Caco-2 (cell line): ENCODE results near the gene COLEC12. TPM values are rescaled to one million over a fixed set of nuclear protein-coding genes. Genes with fewer than 3 reads are reported as not detected.

Experiments
- BruUV-seq: library from RNA; stranded (reverse); fragments of 400-500 nt; replicated peaks from 2 replicates; lab custom pipeline; 2021; lab: Mats Ljungman, UMichigan
- CTCF ChIA-PET: fragments of 300-600 bp; sonication (Branson Sonifier 250); formaldehyde crosslinking; loops from one replicate; lab custom pipeline; 2022; ENCODE audit warnings: antibody characterized with exemption; lab: Charles Lee
- POLR2A ChIA-PET: fragments of 300-600 bp; sonication (Branson Sonifier 250); formaldehyde crosslinking; loops from one replicate; lab custom pipeline; 2022; ENCODE audit warnings: antibody characterized with exemption; lab: Charles Lee
- DNase-seq, 2 experiments: peaks; one replicate each; pipeline versions ENCODE4 v3.0.0 to v3.0.0-alpha.2; 2020 to 2022
- H3K27me3 ChIP-seq: replicated peaks from 2 replicates; pipeline ENCODE4 v1.6.0; 2011; ENCODE audit warnings: low read length; ENCODE audit not compliant: control insufficient read depth, insufficient read depth
- H3K36me3 ChIP-seq: 2 replicates; pipeline ENCODE4 v1.5.1; 2011; ENCODE audit warnings: low read length; ENCODE audit not compliant: control insufficient read depth, insufficient read depth
- H3K4me1 ChIP-seq: fragments of 250-450 bp; sonication (Bioruptor Pico); 2 replicates; pipeline ENCODE4 v1.5.1; 2020; ENCODE audit warnings: mild to moderate bottlenecking
- H3K4me3 ChIP-seq: 2 replicates; pipeline ENCODE4 v1.5.1; 2011; ENCODE audit warnings: low read depth, mild to moderate bottlenecking, control low read depth, low read length
- H3K9me3 ChIP-seq: fragments of 250-450 bp; sonication (Bioruptor Pico); 2 replicates; pipeline ENCODE4 v1.5.1; 2020; ENCODE audit warnings: mild to moderate bottlenecking, moderate library complexity
- H3K27ac Mint-ChIP-seq: one replicate; pipeline ENCODE4 v1.8.0; 2022; ENCODE audit warnings: mixed read lengths; ENCODE audit not compliant: unreplicated experiment
- H3K27me3 Mint-ChIP-seq: one replicate; pipeline ENCODE4 v1.8.0; 2022; ENCODE audit warnings: mixed read lengths; ENCODE audit not compliant: insufficient read depth, unreplicated experiment
- H3K36me3 Mint-ChIP-seq: one replicate; pipeline ENCODE4 v1.8.0; 2022; ENCODE audit warnings: mild to moderate bottlenecking, mixed read lengths; ENCODE audit not compliant: insufficient read depth, unreplicated experiment
- H3K4me1 Mint-ChIP-seq: one replicate; pipeline ENCODE4 v1.8.0; 2022; ENCODE audit warnings: low read depth, mixed read lengths; ENCODE audit not compliant: unreplicated experiment
- H3K4me3 Mint-ChIP-seq: one replicate; pipeline ENCODE4 v1.8.0; 2022; ENCODE audit warnings: mild to moderate bottlenecking, moderate library complexity, mixed read lengths; ENCODE audit not compliant: unreplicated experiment
- H3K9me3 Mint-ChIP-seq: one replicate; pipeline ENCODE4 v1.8.0; 2022; ENCODE audit warnings: mixed read lengths; ENCODE audit not compliant: unreplicated experiment
- intact Hi-C: fragments of 100-400 bp; cut with micrococcal nuclease; formaldehyde crosslinking; loops from one replicate; pipeline ENCODE4 v1.10.0; 2022; ENCODE audit not compliant: unreplicated experiment
- total RNA-seq: library from RNA; stranded (reverse); gene quantifications from 2 replicates; pipeline ENCODE4 v1.2.3, GENCODE V29; 2022
- TF ChIP-seq, protein P1 (sequence below), 2 experiments: fragments of 200-600 bp in 1 of 2; IDR thresholded peaks; 1 replicate in 1 of 2; 2 replicates in 1 of 2; pipeline versions ENCODE4 v1.5.1 to v1.8.0; 2011 to 2022; ENCODE audit warnings: antibody characterized with exemption in 1 of 2, control low read depth in 1 of 2, inconsistent platforms in 1 of 2, low read depth in 1 of 2, low read length in 1 of 2, mild to moderate bottlenecking in 1 of 2, moderate library complexity in 1 of 2; ENCODE audit not compliant: insufficient read depth in 1 of 2, severe bottlenecking in 1 of 2, unreplicated experiment in 1 of 2

The COLEC12 gene
- total RNA-seq, 1 experiment from 2014 or later: 0.09 TPM

- BruUV-seq: no TSS peak
- TF ChIP-seq, protein P1, sequence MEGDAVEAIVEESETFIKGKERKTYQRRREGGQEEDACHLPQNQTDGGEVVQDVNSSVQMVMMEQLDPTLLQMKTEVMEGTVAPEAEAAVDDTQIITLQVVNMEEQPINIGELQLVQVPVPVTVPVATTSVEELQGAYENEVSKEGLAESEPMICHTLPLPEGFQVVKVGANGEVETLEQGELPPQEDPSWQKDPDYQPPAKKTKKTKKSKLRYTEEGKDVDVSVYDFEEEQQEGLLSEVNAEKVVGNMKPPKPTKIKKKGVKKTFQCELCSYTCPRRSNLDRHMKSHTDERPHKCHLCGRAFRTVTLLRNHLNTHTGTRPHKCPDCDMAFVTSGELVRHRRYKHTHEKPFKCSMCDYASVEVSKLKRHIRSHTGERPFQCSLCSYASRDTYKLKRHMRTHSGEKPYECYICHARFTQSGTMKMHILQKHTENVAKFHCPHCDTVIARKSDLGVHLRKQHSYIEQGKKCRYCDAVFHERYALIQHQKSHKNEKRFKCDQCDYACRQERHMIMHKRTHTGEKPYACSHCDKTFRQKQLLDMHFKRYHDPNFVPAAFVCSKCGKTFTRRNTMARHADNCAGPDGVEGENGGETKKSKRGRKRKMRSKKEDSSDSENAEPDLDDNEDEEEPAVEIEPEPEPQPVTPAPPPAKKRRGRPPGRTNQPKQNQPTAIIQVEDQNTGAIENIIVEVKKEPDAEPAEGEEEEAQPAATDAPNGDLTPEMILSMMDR (IDR thresholded peaks at IDR 0.05; ENCODE audit: insufficient read depth in 1 of 2, low read depth in 1 of 2, low read length in 1 of 2, severe bottlenecking in 1 of 2, unreplicated experiment in 1 of 2): no peak
- H3K36me3 ChIP-seq: no peaks in the 10 kb centered on the region
- no peak overlapping the region for H3K4me3 Mint-ChIP-seq
- H3K36me3 Mint-ChIP-seq: no peaks in the 10 kb centered on the region
- H3K4me3 ChIP-seq: no peak overlapping the region
- no peaks in the 10 kb centered on the region for H3K9me3 ChIP-seq
- POLR2A ChIA-PET: no interaction called here
- CTCF ChIA-PET: no interaction called here
- H3K9me3 Mint-ChIP-seq: no peaks in the 10 kb centered on the region
- no peaks in the 10 kb centered on the region for H3K27me3 ChIP-seq
- DNase-seq: no peak
- H3K27me3 Mint-ChIP-seq: no peaks in the 10 kb centered on the region
- peaks cover 12% of the 10 kb centered on the region for H3K4me1 Mint-ChIP-seq
- intact Hi-C loops: no loop called here
- H3K4me1 ChIP-seq: no peaks in the 10 kb centered on the region; the same call in 1 of the 2 replicates
- no peak overlapping the region for H3K27ac Mint-ChIP-seq
Measured at GRCh38 chr18:369224-370015, 131.1 kb downstream of the COLEC12 start.

DNA sequence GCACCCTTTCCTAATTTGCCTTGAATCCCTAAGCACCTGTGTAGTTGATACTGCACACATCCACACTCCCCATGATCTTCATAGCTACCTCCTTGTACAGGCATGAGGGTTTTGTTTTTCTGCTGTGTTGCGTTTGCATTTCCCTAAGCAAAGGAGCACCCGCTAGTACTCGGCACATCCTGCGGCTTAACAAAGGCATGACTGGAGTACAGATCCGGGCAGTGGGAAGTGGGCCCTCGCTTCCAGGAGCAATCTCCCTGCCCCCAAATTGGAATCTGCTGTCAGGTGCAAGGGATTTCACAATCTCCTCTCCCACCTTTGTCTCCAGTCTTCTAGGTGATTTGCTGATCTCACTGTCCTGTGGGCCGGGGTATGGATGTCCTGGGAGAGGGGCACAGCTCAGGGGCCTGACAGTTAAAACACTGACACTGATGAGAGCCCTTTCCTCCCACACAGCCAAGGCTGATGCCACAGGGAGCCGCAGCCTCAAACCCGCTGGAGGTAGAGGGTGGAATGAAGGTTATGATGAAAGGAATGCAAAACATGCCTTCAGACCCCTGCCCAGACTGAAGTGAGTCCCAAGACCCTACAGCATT is 133.9 kb downstream of the COLEC12 start:
- ChIA-PET CTCF (no interaction called here), POLR2A (no interaction called here)
- H3K4me1 Mint-ChIP-seq: peaks cover 31% of the 10 kb centered on the region
- BruUV-seq: no TSS peak
- no peak for DNase-seq
- no peaks in the 10 kb centered on the region for H3K9me3 Mint-ChIP-seq
- intact Hi-C loops: no loop called here
- H3K36me3 Mint-ChIP-seq: no peaks in the 10 kb centered on the region
- H3K4me1 ChIP-seq: peaks cover 17% of the 10 kb centered on the region
- H3K27ac Mint-ChIP-seq: no peak overlapping the region
- H3K4me3 ChIP-seq: no peak overlapping the region
- H3K9me3 ChIP-seq: no peaks in the 10 kb centered on the region
- no peak overlapping the region for H3K4me3 Mint-ChIP-seq
- no peaks in the 10 kb centered on the region for H3K36me3 ChIP-seq
- H3K27me3 ChIP-seq: no peaks in the 10 kb centered on the region
- TF ChIP-seq, protein P1 (IDR thresholded peaks at IDR 0.05; ENCODE audit: insufficient read depth in 1 of 2, low read depth in 1 of 2, low read length in 1 of 2, severe bottlenecking in 1 of 2, unreplicated experiment in 1 of 2): no peak
- no peaks in the 10 kb centered on the region for H3K27me3 Mint-ChIP-seq

- Histone ChIP-seq H3K27me3 (no peaks in the 10 kb centered on the region), H3K4me3 (no peak overlapping the region), H3K9me3 (no peaks in the 10 kb centered on the region), H3K36me3 (no peaks in the 10 kb centered on the region), H3K4me1 (peaks cover 26% of the 10 kb centered on the region)
- Mint-ChIP-seq H3K27ac (no peak overlapping the region), H3K9me3 (no peaks in the 10 kb centered on the region), H3K36me3 (no peaks in the 10 kb centered on the region), H3K4me1 (peaks cover 40% of the 10 kb centered on the region), H3K4me3 (no peak overlapping the region), H3K27me3 (no peaks in the 10 kb centered on the region)
- TF ChIP-seq, protein P1 (IDR thresholded peaks at IDR 0.05; ENCODE audit: insufficient read depth in 1 of 2, low read depth in 1 of 2, low read length in 1 of 2, severe bottlenecking in 1 of 2, unreplicated experiment in 1 of 2): no peak
- POLR2A ChIA-PET: no interaction called here
- no peak for DNase-seq
- no TSS peak for BruUV-seq
- CTCF ChIA-PET: no interaction called here
- intact Hi-C loops: no loop called here
Measured at GRCh38 chr18:365651-366050, 134.8 kb downstream of the COLEC12 start.
